H1 (cell line): ENCODE results near the gene RPTN. TPM values are rescaled to one million over a fixed set of nuclear protein-coding genes. Genes with fewer than 3 reads are reported as not detected.

Experiments
- CTCF ChIA-PET: fragments of 300-600 bp; sonication (Branson Sonifier 250); formaldehyde crosslinking; loops from one replicate; lab custom pipeline; 2021; ENCODE audit not compliant: partially characterized antibody; lab: Charles Lee
- POLR2A ChIA-PET: fragments of 300-600 bp; sonication (Branson Sonifier 250); formaldehyde crosslinking; loops from one replicate; lab custom pipeline; 2021; ENCODE audit warnings: inconsistent platforms; ENCODE audit not compliant: partially characterized antibody; lab: Charles Lee
- DNase-seq, 2 experiments: peaks; one replicate each; pipeline versions ENCODE4 v3.0.0 to v3.0.0-alpha.2; 2010 to 2022; ENCODE audit warnings: low spot score in 2 of 2, low read depth in 1 of 2, mixed read lengths in 1 of 2
- FAIRE-seq: peaks from 2 replicates; lab custom pipeline; 2011; peaks lifted over from hg19 to GRCh38; lab: Jason Lieb, UNC
- H2AFZ ChIP-seq: 2 replicates; pipeline ENCODE4 v1.8.1; 2012; ENCODE audit warnings: low read length, inconsistent platforms
- H2AK5ac ChIP-seq: 2 replicates; pipeline ENCODE4 v1.6.1; 2013; ENCODE audit warnings: low read depth, low read length
- H2BK120ac ChIP-seq: replicated peaks from 2 replicates; pipeline ENCODE3; 2013; ENCODE audit warnings: low read depth, low read length, inconsistent platforms
- H2BK12ac ChIP-seq: 2 replicates; pipeline ENCODE4 v1.6.1; 2013; ENCODE audit warnings: low read depth, low read length
- H2BK15ac ChIP-seq: 2 replicates; pipeline ENCODE4 v1.6.1; 2013; ENCODE audit warnings: low read length
- H2BK20ac ChIP-seq: 2 replicates; pipeline ENCODE4 v1.6.1; 2013; ENCODE audit warnings: low read length
- H2BK5ac ChIP-seq: 2 replicates; pipeline ENCODE4 v1.6.1; 2013; ENCODE audit warnings: low read depth, low read length
- H3K14ac ChIP-seq: 2 replicates; pipeline ENCODE4 v1.6.1; 2013; ENCODE audit warnings: inconsistent platforms; ENCODE audit not compliant: insufficient read length
- H3K18ac ChIP-seq: 2 replicates; pipeline ENCODE4 v1.6.1; 2013; ENCODE audit warnings: low read length; ENCODE audit errors: extremely low read depth
- H3K23ac ChIP-seq: 2 replicates; pipeline ENCODE4 v1.6.1; 2013; ENCODE audit warnings: inconsistent platforms; ENCODE audit not compliant: insufficient read length
- H3K23me2 ChIP-seq: 2 replicates; pipeline ENCODE4 v1.6.1; 2013; ENCODE audit warnings: low read depth, low read length
- H3K27ac ChIP-seq: 2 replicates; pipeline ENCODE4 v1.6.1; 2011; ENCODE audit warnings: low read depth, low read length, inconsistent platforms
- H3K27me3 ChIP-seq, 4 experiments: replicated peaks in 1 of 4; 1 replicate in 1 of 4; 2 replicates in 3 of 4; pipeline versions ENCODE4 v1.6.1 to v1.8.1; 2011 to 2013; ENCODE audit warnings: low read length in 3 of 4, mild to moderate bottlenecking in 3 of 4, inconsistent platforms in 2 of 4, mixed read lengths in 2 of 4, moderate library complexity in 1 of 4; ENCODE audit not compliant: control insufficient read depth in 3 of 4, insufficient read depth in 3 of 4; ENCODE audit errors: extremely low read depth in 1 of 4
- H3K36me3 ChIP-seq, 4 experiments: 2 replicates each; pipeline versions ENCODE4 v1.6.1 to v1.8.1; 2011 to 2013; ENCODE audit warnings: mild to moderate bottlenecking in 4 of 4, low read length in 3 of 4, moderate library complexity in 2 of 4, control low read depth in 1 of 4, inconsistent platforms in 1 of 4; ENCODE audit not compliant: insufficient read depth in 4 of 4, control insufficient read depth in 2 of 4
- H3K4ac ChIP-seq: replicated peaks from 2 replicates; pipeline ENCODE3; 2013; ENCODE audit warnings: low read length, low read depth, mixed read lengths, inconsistent platforms; ENCODE audit not compliant: insufficient read length
- H3K4me1 ChIP-seq, 4 experiments: replicated peaks in 1 of 4; 1 replicate in 1 of 4; 2 replicates in 3 of 4; pipeline versions ENCODE4 v1.6.1 to v1.8.1; 2011 to 2013; ENCODE audit warnings: low read length in 3 of 4, inconsistent platforms in 2 of 4, mixed read lengths in 1 of 4; ENCODE audit not compliant: insufficient read depth in 4 of 4, control insufficient read depth in 3 of 4
- H3K4me2 ChIP-seq, 2 experiments: 2 replicates each; pipeline versions ENCODE4 v1.6.1 to v1.8.1; 2011 to 2013; ENCODE audit warnings: low read depth in 2 of 2, low read length in 2 of 2, control low read depth in 1 of 2, inconsistent platforms in 1 of 2, mild to moderate bottlenecking in 1 of 2; ENCODE audit not compliant: insufficient read depth in 1 of 2
- H3K4me3 ChIP-seq, 4 experiments: fragments of 200-600, 300-600 bp in 1 of 4; sonication (generic), shearing (Covaris generic), sonication (Bioruptor Twin) in 1 of 4; 2 replicates each; pipeline versions ENCODE4 v1.5.1 to v1.8.1; 2011 to 2016; ENCODE audit warnings: low read length in 4 of 4, low read depth in 3 of 4, control low read depth in 2 of 4, inconsistent platforms in 2 of 4, mild to moderate bottlenecking in 2 of 4, mixed read lengths in 1 of 4, moderate library complexity in 1 of 4; ENCODE audit not compliant: insufficient read depth in 2 of 4; ENCODE audit errors: extremely low read depth in 1 of 4
- H3K56ac ChIP-seq: replicated peaks from 2 replicates; pipeline ENCODE3; 2013; ENCODE audit warnings: low read depth, mild to moderate bottlenecking, mixed read lengths, low read length, inconsistent platforms; ENCODE audit not compliant: insufficient read length
- H3K79me1 ChIP-seq: 2 replicates; pipeline ENCODE4 v1.6.1; 2013; ENCODE audit warnings: low read depth, low read length, control low read depth
- H3K79me2 ChIP-seq, 2 experiments: 2 replicates each; pipeline versions ENCODE4 v1.6.1 to v1.8.1; 2012 to 2013; ENCODE audit warnings: low read length in 2 of 2, mild to moderate bottlenecking in 2 of 2, inconsistent platforms in 1 of 2; ENCODE audit not compliant: insufficient read depth in 2 of 2, control insufficient read depth in 1 of 2
- H3K9ac ChIP-seq, 4 experiments: replicated peaks in 1 of 4; 1 replicate in 1 of 4; 2 replicates in 3 of 4; pipeline versions ENCODE4 v1.6.1 to v1.8.1; 2011 to 2013; ENCODE audit warnings: low read depth in 3 of 4, low read length in 3 of 4, control low read depth in 2 of 4, mild to moderate bottlenecking in 2 of 4, moderate library complexity in 2 of 4, inconsistent platforms in 1 of 4; ENCODE audit errors: extremely low read depth in 1 of 4
- H3K9me3 ChIP-seq, 2 experiments: 2 replicates each; pipeline versions ENCODE4 v1.6.1 to v1.8.1; 2012 to 2013; ENCODE audit warnings: mild to moderate bottlenecking in 2 of 2, moderate library complexity in 2 of 2, control low read depth in 1 of 2, inconsistent platforms in 1 of 2, low read depth in 1 of 2, low read length in 1 of 2, mixed read lengths in 1 of 2; ENCODE audit not compliant: insufficient read depth in 2 of 2
- H4K20me1 ChIP-seq, 2 experiments: replicated peaks in 1 of 2; 2 replicates each; pipeline versions ENCODE3 to v1.8.1; 2011 to 2013; ENCODE audit warnings: inconsistent platforms in 2 of 2, low read length in 2 of 2, mild to moderate bottlenecking in 1 of 2; ENCODE audit not compliant: insufficient read depth in 2 of 2, control insufficient read depth in 1 of 2
- H4K5ac ChIP-seq: 2 replicates; pipeline ENCODE4 v1.6.1; 2013; ENCODE audit warnings: low read length, low read depth, mixed read lengths, inconsistent platforms; ENCODE audit not compliant: insufficient read length
- H4K8ac ChIP-seq: 2 replicates; pipeline ENCODE4 v1.8.0; 2013; ENCODE audit warnings: mild to moderate bottlenecking, moderate library complexity, low read length, inconsistent platforms; ENCODE audit not compliant: insufficient read depth; ENCODE audit errors: extremely low read depth
- H4K91ac ChIP-seq: replicated peaks from 2 replicates; pipeline ENCODE3; 2013; ENCODE audit warnings: low read length, mixed read lengths, inconsistent platforms; ENCODE audit not compliant: insufficient read length
- BRCA1 ChIP-seq: IDR thresholded peaks from 2 replicates; pipeline ENCODE4 v1.6.1; 2012; ENCODE audit warnings: low read depth, low read length, improper control_type of control experiment
- CBX8 ChIP-seq: fragments of 300-800, 300-1000 bp; sonication (generic); IDR thresholded peaks from 2 replicates; pipeline ENCODE4 v1.7.1; 2016; ENCODE audit warnings: low read depth, low read length, borderline replicate concordance
- HDAC6 ChIP-seq: IDR thresholded peaks from one replicate; pipeline ENCODE4 v1.7.1; 2012; ENCODE audit warnings: low read depth, mild to moderate bottlenecking, inconsistent platforms, low read length, moderate library complexity
- JUND ChIP-seq: IDR thresholded peaks from 2 replicates; pipeline ENCODE4 v1.6.1; 2011; ENCODE audit warnings: mild to moderate bottlenecking, improper control_type of control experiment, low read length
- RBBP5 ChIP-seq: IDR thresholded peaks from 2 replicates; pipeline ENCODE4 v1.7.1; 2012; ENCODE audit warnings: low read depth, mild to moderate bottlenecking, inconsistent platforms, low read length, moderate library complexity, borderline replicate concordance
- TEAD4 ChIP-seq: IDR thresholded peaks from 2 replicates; pipeline ENCODE4 v1.6.1; 2012; ENCODE audit warnings: low read depth, low read length, inconsistent platforms, mixed read lengths
- WGBS, 2 experiments: shearing (Covaris generic) in 1 of 2; methylation state at CpG; one replicate each; pipeline versions ENCODE4 v1.1.6 to v1.1.7; 2013 to 2015; ENCODE audit warnings: low lambda C conversion rate in 2 of 2, mixed read lengths in 2 of 2, inconsistent platforms in 1 of 2, low coverage in 1 of 2, missing lambda C conversion rate in 1 of 2; ENCODE audit not compliant: insufficient replicate concordance in 2 of 2, insufficient coverage in 1 of 2, insufficient read length in 1 of 2; ENCODE audit errors: extremely low coverage in 1 of 2, missing lambda C conversion rate in 1 of 2; 5-methylcytosine and 5-hydroxymethylcytosine counted together
- polyA plus RNA-seq, 7 experiments: library from polyadenylated mRNA; depleted of rRNA in 3 of 7; stranded (reverse) in 5 of 7; unstranded in 2 of 7; fragments of >200 nt in 5 of 7; fragments of 200-250 nt in 2 of 7; gene quantifications; 1 replicate in 5 of 7; 2 replicates in 1 of 7; 4 replicates in 1 of 7; pipeline versions ENCODE4 v1.2.1 to v1.2.3, GENCODE V29; 2011 to 2013; ENCODE audit warnings: missing spikeins in 2 of 7, mixed read lengths in 2 of 7
- total RNA-seq: library from RNA; stranded (reverse); fragmentation: NEBNext Ultra II Directional; extraction: Animal tissue kit (Norgen Biotek cat#: 25700); gene quantifications from 2 replicates; pipeline ENCODE4 v1.2.1, GENCODE V29; 2021

The RPTN gene
- total and polyA plus RNA-seq, 2 of the 8 experiments (the other 6 are each of a cell fraction or from before 2014, with no cell fraction given) = not detected

- H2AK5ac ChIP-seq = no peak overlapping the region
- no peaks in the 10 kb centered on the region for H3K4me1 ChIP-seq
- DNase-seq (no peak), FAIRE-seq (no peak)
- H2BK12ac ChIP-seq = no peak overlapping the region
- no peaks in the 10 kb centered on the region for H3K79me1 ChIP-seq
- no peak overlapping the region for H3K27ac ChIP-seq
- H2BK20ac ChIP-seq = no peak overlapping the region
- H3K14ac ChIP-seq = no peak overlapping the region
- no peak for TF ChIP-seq JUND
- TF ChIP-seq BRCA1 = no peak
- no peak for TF ChIP-seq TEAD4
- no peak for TF ChIP-seq HDAC6
- no peak for TF ChIP-seq CBX8
- no peak for TF ChIP-seq RBBP5
- H3K18ac ChIP-seq = no peak overlapping the region
- ChIA-PET POLR2A (no interaction called here), CTCF (interaction anchor here (0.6 kb wide), 1 partner anchor 36 kb away, joined by 4 read pairs; no protein-coding TSS in a partner anchor)
- H2BK15ac ChIP-seq = no peak overlapping the region
- H2BK120ac ChIP-seq = no peak overlapping the region
- no peak overlapping the region for H2BK5ac ChIP-seq
- H3K23ac ChIP-seq = no peak overlapping the region
- no peak overlapping the region for H4K5ac ChIP-seq
- no peak overlapping the region for H2AFZ ChIP-seq
- no peaks in the 10 kb centered on the region for H4K20me1 ChIP-seq
- H3K4me3 ChIP-seq = no peak overlapping the region
- peaks cover 35 to 59% of the 10 kb centered on the region in 2 experiments for H3K9me3 ChIP-seq
- H3K36me3 ChIP-seq = no peaks in the 10 kb centered on the region
- no peak overlapping the region for H3K56ac ChIP-seq
- H3K23me2 ChIP-seq = no peaks in the 10 kb centered on the region
- H3K9ac ChIP-seq = no peak overlapping the region
- H3K4me2 ChIP-seq = no peak overlapping the region
- H4K91ac ChIP-seq = no peak overlapping the region
- H4K8ac ChIP-seq = no peak overlapping the region
- H3K79me2 ChIP-seq = no peaks in the 10 kb centered on the region
- WGBS, 2 experiments = 83% methylated on average over 2 of the region's 2 CpGs; no CpG with 5 or more reads in 1 of the 2 experiments
- no peaks in the 10 kb centered on the region for H3K27me3 ChIP-seq
- H3K4ac ChIP-seq = no peak overlapping the region
These were observed 15.7 kb downstream of the RPTN start for GRCh38 chr1:152143150-152143887.
